ENCODE data around the gene ROPN1L.
A peak's percentile ranks its signal among the peaks of the same experiment; 100 is the strongest.

The ROPN1L gene

DNA sequence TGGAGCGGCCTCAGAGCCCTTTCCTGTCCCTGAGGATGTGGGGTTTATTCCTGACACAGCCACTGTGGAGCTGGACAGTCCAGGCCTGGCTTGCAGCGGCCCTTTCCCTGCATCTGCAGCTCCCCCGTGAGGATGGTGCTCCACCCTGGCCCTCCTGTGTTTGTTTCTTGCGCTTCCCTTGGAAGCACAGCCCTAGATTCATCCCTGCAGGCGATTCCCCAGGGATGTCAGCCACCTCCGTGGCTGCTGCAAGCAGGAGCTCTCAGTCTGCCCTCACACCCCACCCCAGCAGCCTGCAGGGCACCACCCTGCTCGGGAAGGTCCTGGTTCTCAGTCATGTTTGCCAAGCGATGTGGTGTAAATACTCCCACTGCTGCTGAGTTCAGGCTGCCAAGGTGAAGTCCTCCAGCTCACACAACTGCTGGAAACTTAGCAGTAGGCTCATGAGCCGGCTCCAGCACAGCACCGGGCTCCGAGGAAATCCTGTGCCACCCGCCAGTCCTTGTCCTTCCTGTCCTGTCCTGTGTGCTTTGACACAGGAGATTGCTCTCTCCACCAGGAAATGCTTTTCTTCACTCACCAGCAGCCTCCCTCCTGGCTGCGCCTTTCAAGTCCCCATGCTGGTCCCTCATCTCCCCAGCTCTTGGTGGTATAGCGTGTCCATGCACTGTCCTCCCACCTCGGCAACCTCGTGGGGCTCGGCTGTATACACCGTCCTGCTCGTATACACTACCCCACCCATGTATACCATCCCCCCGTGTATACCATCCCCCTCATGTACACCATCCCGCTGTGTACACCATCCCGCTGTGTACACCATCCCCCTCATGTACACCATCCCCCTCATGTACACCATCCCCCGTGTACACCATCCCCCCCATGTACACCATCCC lies 16.2 kb downstream of the ROPN1L start:
- DNase-seq: no peak

DNA sequence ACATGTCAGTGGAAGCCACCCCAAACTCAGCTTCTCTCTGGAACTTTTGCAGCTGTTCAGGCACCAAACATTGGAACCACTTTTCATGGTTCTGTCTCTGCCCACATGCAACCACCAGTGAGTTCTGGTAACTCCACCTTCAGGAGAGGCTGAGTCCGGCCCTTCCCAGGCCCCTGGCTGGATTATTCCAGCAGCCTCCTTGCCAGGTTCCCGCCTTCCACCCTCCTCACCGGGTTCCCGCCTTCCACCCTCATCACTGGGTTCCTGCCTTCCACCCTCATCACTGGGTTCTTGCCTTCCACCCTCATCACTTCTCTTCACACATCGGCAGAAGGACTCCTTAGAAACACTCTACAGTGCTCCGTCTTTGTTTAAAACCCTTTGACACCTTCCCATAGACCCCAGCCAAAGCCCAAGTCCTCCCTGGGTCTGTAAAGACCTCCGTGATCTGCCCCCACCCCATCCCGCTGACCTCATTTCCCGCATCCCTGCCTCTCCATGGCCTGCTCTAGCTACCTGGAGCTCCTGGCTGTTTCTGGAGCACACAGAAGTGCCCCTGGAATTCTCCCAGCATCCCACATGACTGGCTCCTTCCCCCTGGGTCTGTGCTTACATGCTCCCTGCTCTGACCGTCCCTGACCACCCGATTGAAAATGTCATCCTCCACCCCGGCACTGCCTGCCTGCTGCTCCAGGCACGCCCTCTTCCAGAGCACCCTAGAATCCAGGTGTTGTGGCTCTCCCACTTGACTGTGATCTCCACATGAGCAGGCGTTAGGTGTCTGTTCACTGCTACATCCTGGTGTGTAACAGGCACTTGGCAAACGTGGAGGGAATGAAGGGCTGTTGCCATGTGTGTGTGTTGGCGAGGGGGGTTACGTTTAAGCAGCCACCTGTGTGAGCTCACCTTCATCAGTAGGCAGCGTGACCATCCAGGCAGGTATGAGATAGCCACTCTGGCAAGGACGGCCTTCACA lies 17.7 kb downstream of the ROPN1L start:
- no peak for DNase-seq

GRCh38 chr5:10460252-10460906 lies 18.7 kb downstream of the ROPN1L start:
- peak in 42 of 56 donors; percentile 4 to 80 (median 36) for DNase-seq

GRCh38 chr5:10461041-10461440 lies 19.4 kb downstream of the ROPN1L start:
- DNase-seq: no peak

- DNase-seq: no peak
Measured at GRCh38 chr5:10461904-10462555, 20.4 kb downstream of the ROPN1L start.

DNA sequence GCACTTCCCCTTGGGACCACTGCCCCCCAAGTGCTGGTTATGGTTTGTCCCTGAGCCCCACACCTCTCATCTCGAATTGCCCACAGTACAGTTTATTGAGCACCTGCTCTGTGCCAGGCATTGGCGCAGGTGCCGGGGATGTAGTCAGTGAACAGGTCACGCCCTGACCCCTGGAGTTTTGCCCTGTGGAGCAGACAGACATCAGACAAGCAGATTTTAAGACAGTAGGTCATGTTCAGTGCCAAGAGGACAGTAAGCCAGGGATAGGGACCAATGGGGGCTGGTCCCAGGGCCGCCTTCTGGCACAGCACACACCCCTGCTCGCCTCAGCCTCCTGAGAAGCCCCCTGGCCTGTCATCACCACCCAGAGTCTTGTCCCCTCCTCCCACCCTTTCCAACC lies 21.9 kb downstream of the ROPN1L start:
- DNase-seq: no peak

DNA sequence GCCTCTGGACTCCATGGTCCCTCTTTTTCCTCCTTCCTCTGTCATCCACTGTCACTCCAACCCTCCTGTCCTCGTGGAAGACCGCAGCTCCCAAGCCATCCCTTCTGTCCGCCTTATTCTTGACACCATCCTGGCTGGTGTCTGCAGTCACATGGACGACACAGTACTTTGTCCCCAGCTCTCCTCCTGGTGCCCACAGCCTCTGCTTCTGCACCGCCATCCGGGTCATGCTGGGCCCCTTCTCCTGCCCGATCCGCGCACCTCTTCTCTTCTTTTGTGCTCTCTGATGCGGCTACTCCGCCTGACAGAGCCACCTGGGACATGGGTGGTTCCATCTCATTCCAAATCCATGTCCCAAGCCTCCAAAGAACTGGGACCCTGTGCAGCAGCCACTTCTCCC lies 22.5 kb downstream of the ROPN1L start:
- no peak for DNase-seq

- no peak for DNase-seq
Measured at GRCh38 chr5:10465726-10466125, 24.0 kb downstream of the ROPN1L start.

- no peak for DNase-seq
Measured at GRCh38 chr5:10466446-10467073, 24.9 kb downstream of the ROPN1L start.

GRCh38 chr5:10467281-10468198 lies 25.9 kb downstream of the ROPN1L start:
- no peak for DNase-seq

DNA sequence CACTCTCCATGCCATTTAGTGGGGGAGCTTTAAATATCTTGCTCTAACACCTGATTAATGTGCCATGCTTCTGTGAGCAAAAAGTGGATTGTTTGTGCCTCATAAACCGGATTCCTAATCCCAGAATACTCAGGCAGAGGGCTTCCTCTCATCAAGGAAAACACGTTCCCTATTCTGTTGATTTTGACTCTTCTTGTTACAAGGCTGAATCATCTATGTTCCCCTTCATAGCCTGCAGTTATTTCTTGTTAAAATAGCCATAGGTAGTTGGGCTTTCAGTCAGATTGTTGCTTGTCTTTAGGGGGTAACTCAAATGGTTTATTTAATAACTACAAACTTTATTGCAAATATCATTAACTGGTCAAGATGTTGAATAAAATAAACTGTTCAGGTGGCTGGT lies 26.6 kb downstream of the ROPN1L start:
- DNase-seq: no peak

GRCh38 chr5:10469253-10470050 lies 27.8 kb downstream of the ROPN1L start:
- DNase-seq: no peak

DNA sequence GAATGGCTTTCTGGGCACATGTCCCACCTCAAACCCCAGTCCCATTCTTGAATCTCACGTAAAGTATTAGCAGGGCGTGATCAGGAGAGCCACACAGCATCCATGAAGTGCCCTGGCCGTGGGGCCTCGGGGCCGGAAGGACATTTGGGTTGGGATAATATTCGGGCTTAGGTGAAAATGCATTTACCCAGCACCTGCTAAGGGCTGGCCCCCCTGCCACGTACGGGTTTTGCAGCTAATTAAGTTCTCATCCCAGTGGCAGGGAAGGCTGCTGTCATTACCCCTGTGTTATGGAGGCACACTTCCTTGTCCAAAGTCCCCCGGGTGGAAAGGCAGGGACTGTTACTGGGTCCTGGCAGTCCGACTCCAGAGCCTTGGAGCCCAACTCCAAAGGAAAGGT lies 29.0 kb downstream of the ROPN1L start:
- DNase-seq: no peak

GRCh38 chr5:10471677-10472076 lies 30.0 kb downstream of the ROPN1L start:
- DNase-seq: no peak

DNA sequence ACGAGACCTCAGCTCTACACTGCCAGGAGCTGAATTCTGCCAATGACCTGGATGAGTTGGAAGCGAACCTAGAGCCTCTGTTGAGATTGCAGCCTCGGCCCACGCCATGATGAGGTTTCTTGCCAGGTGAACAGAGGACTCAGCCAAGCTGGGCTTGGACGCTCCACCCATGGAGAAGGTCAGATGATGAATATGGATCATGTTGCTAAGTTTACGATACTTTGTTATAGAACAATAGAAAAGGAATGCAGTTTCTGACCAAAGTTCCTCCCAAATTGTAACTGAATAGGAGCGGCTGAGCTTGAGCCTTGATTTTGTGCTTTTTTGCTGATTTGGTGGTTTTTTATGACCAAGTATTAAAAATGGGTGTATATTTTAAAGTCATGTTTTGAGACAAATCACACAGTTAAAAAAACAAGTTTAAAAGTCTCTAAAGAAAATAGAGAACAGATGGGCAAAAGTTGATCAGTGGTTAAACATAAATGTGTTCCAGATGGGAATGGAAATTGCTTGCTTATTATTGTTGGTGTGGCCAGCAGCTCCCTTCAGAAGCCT lies 32.9 kb downstream of the ROPN1L start:
- no peak for DNase-seq

GRCh38 chr5:10475931-10476676 lies 34.4 kb downstream of the ROPN1L start:
- DNase-seq: no peak

DNA sequence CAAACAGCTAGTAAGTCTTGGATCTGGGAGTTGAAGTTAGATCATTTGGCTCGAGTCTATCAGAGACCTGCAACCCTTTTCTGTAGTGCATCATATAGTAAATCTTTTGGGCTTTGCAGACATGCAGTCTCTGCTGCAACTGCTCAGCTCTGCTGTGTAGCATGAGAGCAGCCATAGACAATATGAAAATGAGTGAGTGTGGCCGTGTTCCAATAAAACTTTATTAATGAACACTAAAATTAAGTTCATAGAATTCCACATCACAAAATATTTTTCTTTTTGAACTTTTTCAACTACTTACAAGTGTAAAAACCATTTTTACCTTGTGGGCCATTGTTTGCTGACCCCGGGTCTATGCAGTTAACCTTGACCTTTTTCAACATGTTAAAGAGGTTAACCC lies 35.2 kb downstream of the ROPN1L start:
- no peak for DNase-seq

GRCh38 chr5:10477943-10478342 lies 36.3 kb downstream of the ROPN1L start:
- DNase-seq: no peak

Data from nucleus accumbens (tissue), 56 donors.